HG02798 (cell line): ENCODE data around the gene TDRD3.
"Not testable (repeated sequence)": the region's sequence is repeated elsewhere in the genome, so short reads cannot be mapped to it uniquely, and the experiment has no call there.

Source experiments
- ATAC-seq: cut with Tn5 transposase; IDR thresholded peaks from one replicate; pipeline ENCODE4 v1.9.1; 2021; ENCODE audit warnings: mild to moderate bottlenecking; ENCODE audit not compliant: unreplicated experiment, poor library complexity

TDRD3 gene

GRCh38 chr13:60398379-60398891 is 1.4 kb downstream of the TDRD3 start:
- ATAC-seq: no peak

- ATAC-seq: no peak
Measured at GRCh38 chr13:60398907-60399589, 2.0 kb downstream of the TDRD3 start.

- no peak for ATAC-seq
Measured at GRCh38 chr13:60402022-60402421, 5.0 kb downstream of the TDRD3 start.

- ATAC-seq: no peak
Measured at GRCh38 chr13:60407095-60407494, 10.1 kb downstream of the TDRD3 start.

GRCh38 chr13:60407852-60408251 is 10.8 kb downstream of the TDRD3 start:
- ATAC-seq: not testable (repeated sequence)

- ATAC-seq: not testable (repeated sequence)
Measured at GRCh38 chr13:60409574-60410292, 12.7 kb downstream of the TDRD3 start.

GRCh38 chr13:60410299-60410698 is 13.3 kb downstream of the TDRD3 start:
- ATAC-seq: no peak

- ATAC-seq: no peak
Measured at GRCh38 chr13:60411464-60411863, 14.4 kb downstream of the TDRD3 start.

- no peak for ATAC-seq
Measured at GRCh38 chr13:60411983-60412382, 15.0 kb downstream of the TDRD3 start.

- ATAC-seq: no peak
Measured at GRCh38 chr13:60412909-60413616, 16.0 kb downstream of the TDRD3 start.

- ATAC-seq: no peak
Measured at GRCh38 chr13:60414177-60414576, 17.2 kb downstream of the TDRD3 start.

- ATAC-seq: no peak
Measured at GRCh38 chr13:60417734-60418133, 20.7 kb downstream of the TDRD3 start.

- ATAC-seq: no peak
Measured at GRCh38 chr13:60418954-60419353, 21.9 kb downstream of the TDRD3 start.

- ATAC-seq: no peak
Measured at GRCh38 chr13:60425332-60425731, 28.3 kb downstream of the TDRD3 start.

GRCh38 chr13:60426075-60426474 is 29.1 kb downstream of the TDRD3 start:
- ATAC-seq: no peak

GRCh38 chr13:60427285-60427684 is 30.3 kb downstream of the TDRD3 start:
- ATAC-seq: peak; percentile 59

GRCh38 chr13:60431108-60431700 is 34.2 kb downstream of the TDRD3 start:
- peak; percentile 69 for ATAC-seq

GRCh38 chr13:60433505-60433904 is 36.5 kb downstream of the TDRD3 start:
- no peak for ATAC-seq

GRCh38 chr13:60435762-60436374 is 38.8 kb downstream of the TDRD3 start:
- ATAC-seq: peak; percentile 39

GRCh38 chr13:60439201-60439600 is 42.2 kb downstream of the TDRD3 start:
- ATAC-seq: no peak
